CD8-positive, alpha-beta memory T cell (primary cell): ENCODE measurements around the gene CNKSR2. TPM values are rescaled to one million over a fixed set of nuclear protein-coding genes. Genes with fewer than 3 reads are reported as not detected.
A peak's percentile ranks its signal among the peaks of the same experiment; 100 is the strongest.

Experiments
- CTCF ChIA-PET: fragments of 350-600 bp; sonication (Branson Sonifier 250); formaldehyde crosslinking; loops from one replicate; lab custom pipeline; 2021; ENCODE audit warnings: antibody characterized with exemption; lab: Charles Lee
- POLR2A ChIA-PET: fragments of 350-600 bp; sonication (Branson Sonifier 250); formaldehyde crosslinking; loops from one replicate; lab custom pipeline; 2021; ENCODE audit warnings: antibody characterized with exemption; lab: Charles Lee
- DNase-seq, 5 donors: peaks; one replicate each; pipeline versions ENCODE4 v3.0.0 to v3.0.0-alpha.2; 2020 to 2022; ENCODE audit warnings: mixed read lengths in 1 of 5
- H3K27ac ChIP-seq: one replicate; pipeline ENCODE4 v1.7.0; 2013; ENCODE audit warnings: low read depth, mild to moderate bottlenecking, low read length, moderate library complexity
- H3K27me3 ChIP-seq: 2 replicates; pipeline ENCODE4 v1.7.0; 2013; ENCODE audit warnings: low read length, mild to moderate bottlenecking; ENCODE audit not compliant: insufficient read depth, poor library complexity, severe bottlenecking
- H3K36me3 ChIP-seq: 2 replicates; pipeline ENCODE4 v1.7.0; 2013; ENCODE audit warnings: mild to moderate bottlenecking, low read length, moderate library complexity; ENCODE audit not compliant: insufficient read depth
- H3K4me1 ChIP-seq: 2 replicates; pipeline ENCODE4 v1.7.0; 2013; ENCODE audit warnings: mild to moderate bottlenecking, low read length, moderate library complexity; ENCODE audit not compliant: insufficient read depth
- H3K4me3 ChIP-seq: 2 replicates; pipeline ENCODE4 v1.7.0; 2013; ENCODE audit warnings: mild to moderate bottlenecking, low read length
- H3K9me3 ChIP-seq: 2 replicates; pipeline ENCODE4 v1.7.0; 2013; ENCODE audit warnings: mild to moderate bottlenecking, low read length
- H3K27ac Mint-ChIP-seq, 8 donors: one replicate each; pipeline ENCODE4 v1.8.0; 2020 to 2021; ENCODE audit warnings: mixed read lengths in 8 of 8, mild to moderate bottlenecking in 6 of 8, inconsistent platforms in 3 of 8, moderate library complexity in 3 of 8
- H3K27me3 Mint-ChIP-seq, 2 donors: one replicate each; pipeline ENCODE4 v1.8.0; 2020 to 2021; ENCODE audit warnings: mixed read lengths in 2 of 2, mild to moderate bottlenecking in 1 of 2, moderate library complexity in 1 of 2
- H3K36me3 Mint-ChIP-seq, 3 donors: one replicate each; pipeline ENCODE4 v1.8.0; 2020 to 2021; ENCODE audit warnings: mixed read lengths in 3 of 3, inconsistent platforms in 1 of 3, mild to moderate bottlenecking in 1 of 3
- H3K4me1 Mint-ChIP-seq, 3 donors: one replicate each; pipeline ENCODE4 v1.8.0; 2020 to 2021; ENCODE audit warnings: mixed read lengths in 3 of 3, inconsistent platforms in 1 of 3, mild to moderate bottlenecking in 1 of 3
- H3K4me3 Mint-ChIP-seq, 7 donors: one replicate each; pipeline ENCODE4 v1.8.0; 2020 to 2021; ENCODE audit warnings: mixed read lengths in 7 of 7, mild to moderate bottlenecking in 6 of 7, moderate library complexity in 4 of 7, inconsistent platforms in 2 of 7
- H3K9me3 Mint-ChIP-seq, 5 donors: one replicate each; pipeline ENCODE4 v1.8.0; 2020 to 2022; ENCODE audit warnings: mixed read lengths in 5 of 5, mild to moderate bottlenecking in 3 of 5, moderate library complexity in 2 of 5, inconsistent platforms in 1 of 5
- polyA plus RNA-seq: library from polyadenylated mRNA; unstranded; fragments of 300-500 nt; fragmentation: Illumina TruSeq; gene quantifications from one replicate; pipeline ENCODE4 v1.2.3, GENCODE V29; 2021
- total RNA-seq, 2 experiments: library from RNA; stranded (reverse); gene quantifications; one replicate each; pipeline ENCODE4 v1.2.3, GENCODE V29; 2021

Gene CNKSR2
- total and polyA plus RNA-seq, 3 experiments from 2014 or later: 4.1 to 5.8 (median 4.2) TPM

GRCh38 chrX:21645886-21646285 is 271.7 kb downstream of the CNKSR2 start:
- Mint-ChIP-seq H3K4me3 (no peak overlapping the region), H3K36me3 (peaks cover 0 to 3% (median 2%) of the 10 kb centered on the region in 3 donors), H3K4me1 (no peaks in the 10 kb centered on the region), H3K9me3 (peaks cover 0 to 2% (median 0%) of the 10 kb centered on the region in 5 donors), H3K27me3 (peaks cover 0 to 1% of the 10 kb centered on the region in 2 donors), H3K27ac (no peak overlapping the region)
- no peak for DNase-seq
- no peaks in the 10 kb centered on the region for H3K27me3 ChIP-seq
- no peaks in the 10 kb centered on the region for H3K36me3 ChIP-seq
- ChIA-PET CTCF (no interaction called here), POLR2A (no interaction called here)
- H3K9me3 ChIP-seq: no peaks in the 10 kb centered on the region
- H3K4me3 ChIP-seq: no peak overlapping the region
- H3K4me1 ChIP-seq: no peaks in the 10 kb centered on the region
- H3K27ac ChIP-seq: no peak overlapping the region

GRCh38 chrX:21655901-21656586 is 281.8 kb downstream of the CNKSR2 start:
- peaks cover 5 to 6% of the 10 kb centered on the region in 2 donors for H3K27me3 Mint-ChIP-seq
- peaks cover 2 to 5% (median 4%) of the 10 kb centered on the region in 3 donors for H3K4me1 Mint-ChIP-seq
- Histone ChIP-seq H3K9me3 (no peaks in the 10 kb centered on the region), H3K4me3 (no peak overlapping the region), H3K27ac (no peak overlapping the region), H3K27me3 (no peaks in the 10 kb centered on the region), H3K4me1 (no peaks in the 10 kb centered on the region), H3K36me3 (no peaks in the 10 kb centered on the region)
- peaks cover 0 to 3% (median 0%) of the 10 kb centered on the region in 3 donors for H3K36me3 Mint-ChIP-seq
- no peak for DNase-seq
- H3K9me3 Mint-ChIP-seq: peaks cover 0 to 3% (median 0%) of the 10 kb centered on the region in 5 donors
- no peak overlapping the region for H3K4me3 Mint-ChIP-seq
- no peak overlapping the region for H3K27ac Mint-ChIP-seq
- ChIA-PET POLR2A (no interaction called here), CTCF (no interaction called here)

GRCh38 chrX:21656587-21657317 is 282.5 kb downstream of the CNKSR2 start:
- H3K4me1 ChIP-seq: no peaks in the 10 kb centered on the region
- H3K4me3 ChIP-seq: no peak overlapping the region
- H3K4me1 Mint-ChIP-seq: peaks cover 2 to 5% (median 4%) of the 10 kb centered on the region in 3 donors
- H3K9me3 ChIP-seq: no peaks in the 10 kb centered on the region
- ChIA-PET POLR2A (no interaction called here), CTCF (no interaction called here)
- H3K27ac Mint-ChIP-seq: no peak overlapping the region
- H3K27me3 Mint-ChIP-seq: peaks cover 5 to 7% of the 10 kb centered on the region in 2 donors
- H3K27ac ChIP-seq: no peak overlapping the region
- peaks cover 0 to 3% (median 0%) of the 10 kb centered on the region in 3 donors for H3K36me3 Mint-ChIP-seq
- DNase-seq: no peak
- no peaks in the 10 kb centered on the region for H3K27me3 ChIP-seq
- H3K36me3 ChIP-seq: no peaks in the 10 kb centered on the region
- no peak overlapping the region for H3K4me3 Mint-ChIP-seq
- peaks cover 0 to 3% (median 0%) of the 10 kb centered on the region in 5 donors for H3K9me3 Mint-ChIP-seq

GRCh38 chrX:21657318-21658151 is 283.3 kb downstream of the CNKSR2 start:
- peak overlapping the region; percentile 26 for H3K4me3 ChIP-seq
- no peaks in the 10 kb centered on the region for H3K27me3 ChIP-seq
- Mint-ChIP-seq H3K9me3 (peaks cover 0 to 3% (median 0%) of the 10 kb centered on the region in 5 donors), H3K27me3 (peaks cover 12% of the 10 kb centered on the region in 2 donors), H3K4me1 (peaks cover 2 to 5% (median 4%) of the 10 kb centered on the region in 3 donors), H3K27ac (no peak overlapping the region), H3K36me3 (peaks cover 0 to 3% (median 0%) of the 10 kb centered on the region in 3 donors), H3K4me3 (peak overlapping the region in 4 of 7 donors; percentile 16 to 52 (median 44))
- no peaks in the 10 kb centered on the region for H3K9me3 ChIP-seq
- H3K36me3 ChIP-seq: no peaks in the 10 kb centered on the region
- DNase-seq: peak in 1 of 5 donors; percentile 33
- no peak overlapping the region for H3K27ac ChIP-seq
- ChIA-PET POLR2A (no interaction called here), CTCF (no interaction called here)
- H3K4me1 ChIP-seq: no peaks in the 10 kb centered on the region

- peaks cover 12 to 14% of the 10 kb centered on the region in 2 donors for H3K27me3 Mint-ChIP-seq
- peaks cover 0 to 3% (median 0%) of the 10 kb centered on the region in 3 donors for H3K36me3 Mint-ChIP-seq
- CTCF ChIA-PET: no interaction called here
- Histone ChIP-seq H3K27me3 (no peaks in the 10 kb centered on the region), H3K4me1 (no peaks in the 10 kb centered on the region), H3K9me3 (no peaks in the 10 kb centered on the region), H3K4me3 (peak within 1 kb of the TSS; percentile 26), H3K27ac (no peak within 1 kb of the TSS), H3K36me3 (no peaks in the 10 kb centered on the region)
- H3K9me3 Mint-ChIP-seq: peaks cover 0 to 3% (median 0%) of the 10 kb centered on the region in 5 donors
- peak in 1 of 5 donors; percentile 7 for DNase-seq
- POLR2A ChIA-PET: no interaction called here
- peaks cover 2 to 5% (median 4%) of the 10 kb centered on the region in 3 donors for H3K4me1 Mint-ChIP-seq
- peak within 1 kb of the TSS in 1 of 8 donors; percentile 78 for H3K27ac Mint-ChIP-seq
- peak within 1 kb of the TSS in 6 of 7 donors; percentile 16 to 57 (median 32) for H3K4me3 Mint-ChIP-seq
Measured at GRCh38 chrX:21658152-21658737, 284.0 kb downstream of the CNKSR2 start, which contains the start of gene KLHL34. TSS of gene KLHL34 (minus strand) at chrX:21658330. CDS start at chrX:21657788, 542 bp downstream.

GRCh38 chrX:21658746-21659145 is 284.5 kb downstream of the CNKSR2 start:
- Histone ChIP-seq H3K9me3 (no peaks in the 10 kb centered on the region), H3K4me3 (no peak overlapping the region), H3K36me3 (no peaks in the 10 kb centered on the region), H3K4me1 (no peaks in the 10 kb centered on the region), H3K27ac (no peak overlapping the region), H3K27me3 (no peaks in the 10 kb centered on the region)
- ChIA-PET CTCF (no interaction called here), POLR2A (no interaction called here)
- Mint-ChIP-seq H3K27me3 (peaks cover 12 to 17% of the 10 kb centered on the region in 2 donors), H3K4me1 (peaks cover 2 to 5% (median 4%) of the 10 kb centered on the region in 3 donors), H3K36me3 (peaks cover 0 to 3% (median 0%) of the 10 kb centered on the region in 3 donors), H3K4me3 (peak overlapping the region in 4 of 7 donors; percentile 19 to 57 (median 25)), H3K27ac (peak overlapping the region in 1 of 8 donors; percentile 78), H3K9me3 (peaks cover 0 to 3% (median 0%) of the 10 kb centered on the region in 5 donors)
- peak in 1 of 5 donors; percentile 6 for DNase-seq

- Mint-ChIP-seq H3K27ac (no peak overlapping the region), H3K36me3 (peaks cover 0 to 3% (median 0%) of the 10 kb centered on the region in 3 donors), H3K27me3 (peaks cover 12 to 22% of the 10 kb centered on the region in 2 donors), H3K9me3 (peaks cover 0 to 3% (median 0%) of the 10 kb centered on the region in 5 donors), H3K4me3 (peak overlapping the region in 2 of 7 donors; percentile 27 to 57), H3K4me1 (peaks cover 2 to 5% (median 4%) of the 10 kb centered on the region in 3 donors)
- no peaks in the 10 kb centered on the region for H3K9me3 ChIP-seq
- ChIA-PET POLR2A (no interaction called here), CTCF (no interaction called here)
- H3K4me3 ChIP-seq: no peak overlapping the region
- no peak overlapping the region for H3K27ac ChIP-seq
- no peaks in the 10 kb centered on the region for H3K36me3 ChIP-seq
- no peaks in the 10 kb centered on the region for H3K27me3 ChIP-seq
- H3K4me1 ChIP-seq: no peaks in the 10 kb centered on the region
- DNase-seq: no peak
Measured at GRCh38 chrX:21659320-21659719, 285.1 kb downstream of the CNKSR2 start.
